ENCODE measurements around the gene TIMM17A. TPM values are rescaled to one million over a fixed set of nuclear protein-coding genes. Genes with fewer than 3 reads are reported as not detected.

Gene TIMM17A
- total RNA-seq, 1 experiment from 2014 or later: 157 TPM

- peaks cover 19% of the 10 kb centered on the region for H3K27me3 Mint-ChIP-seq (ENCODE audit: insufficient read depth, unreplicated experiment)
- TF ChIP-seq, protein P1, sequence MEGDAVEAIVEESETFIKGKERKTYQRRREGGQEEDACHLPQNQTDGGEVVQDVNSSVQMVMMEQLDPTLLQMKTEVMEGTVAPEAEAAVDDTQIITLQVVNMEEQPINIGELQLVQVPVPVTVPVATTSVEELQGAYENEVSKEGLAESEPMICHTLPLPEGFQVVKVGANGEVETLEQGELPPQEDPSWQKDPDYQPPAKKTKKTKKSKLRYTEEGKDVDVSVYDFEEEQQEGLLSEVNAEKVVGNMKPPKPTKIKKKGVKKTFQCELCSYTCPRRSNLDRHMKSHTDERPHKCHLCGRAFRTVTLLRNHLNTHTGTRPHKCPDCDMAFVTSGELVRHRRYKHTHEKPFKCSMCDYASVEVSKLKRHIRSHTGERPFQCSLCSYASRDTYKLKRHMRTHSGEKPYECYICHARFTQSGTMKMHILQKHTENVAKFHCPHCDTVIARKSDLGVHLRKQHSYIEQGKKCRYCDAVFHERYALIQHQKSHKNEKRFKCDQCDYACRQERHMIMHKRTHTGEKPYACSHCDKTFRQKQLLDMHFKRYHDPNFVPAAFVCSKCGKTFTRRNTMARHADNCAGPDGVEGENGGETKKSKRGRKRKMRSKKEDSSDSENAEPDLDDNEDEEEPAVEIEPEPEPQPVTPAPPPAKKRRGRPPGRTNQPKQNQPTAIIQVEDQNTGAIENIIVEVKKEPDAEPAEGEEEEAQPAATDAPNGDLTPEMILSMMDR (IDR thresholded peaks at IDR 0.05; ENCODE audit: unreplicated experiment): no peak
- H3K4me1 Mint-ChIP-seq (ENCODE audit: insufficient read depth, unreplicated experiment): peaks cover 9% of the 10 kb centered on the region
- H3K9me3 Mint-ChIP-seq (ENCODE audit: unreplicated experiment): no peaks in the 10 kb centered on the region
- ChIA-PET POLR2A (interaction anchor here (0.7 to 2.4 kb wide), 4 partner anchors 14 to 91 kb away, joined by 3 to 7 read pairs (median 4); partner anchors contain the start of gene TIMM17A), CTCF (interaction anchor here (0.6 to 3.1 kb wide), 5 partner anchors 13 to 60 kb away, joined by 3 to 14 read pairs (median 3); no protein-coding TSS in a partner anchor)
- no peak overlapping the region for H3K27ac Mint-ChIP-seq (ENCODE audit: low read depth, unreplicated experiment)
- no peak for DNase-seq (ENCODE audit: unreplicated experiment)
- H3K4me3 Mint-ChIP-seq (ENCODE audit: unreplicated experiment): no peak overlapping the region
- H3K36me3 Mint-ChIP-seq (ENCODE audit: insufficient read depth, unreplicated experiment): no peaks in the 10 kb centered on the region
- BruUV-seq (replicated peaks): no TSS peak
- intact Hi-C loops (cut with micrococcal nuclease): no loop called here
These were observed 13.7 kb upstream of the TIMM17A start for GRCh38 chr1:201941420-201942128.

GRCh38 chr1:201942129-201942495 lies 13.2 kb upstream of the TIMM17A start:
- H3K4me1 Mint-ChIP-seq (ENCODE audit: insufficient read depth, unreplicated experiment): peaks cover 15% of the 10 kb centered on the region
- ChIA-PET CTCF (interaction anchor here (0.6 to 3.1 kb wide), 5 partner anchors 13 to 60 kb away, joined by 3 to 14 read pairs (median 3); no protein-coding TSS in a partner anchor), POLR2A (interaction anchor here (0.7 to 2.4 kb wide), 4 partner anchors 13 to 91 kb away, joined by 3 to 7 read pairs (median 4); partner anchors contain the start of gene TIMM17A)
- no peak overlapping the region for H3K27ac Mint-ChIP-seq (ENCODE audit: low read depth, unreplicated experiment)
- no TSS peak for BruUV-seq (replicated peaks)
- intact Hi-C loops (cut with micrococcal nuclease): no loop called here
- H3K9me3 Mint-ChIP-seq (ENCODE audit: unreplicated experiment): no peaks in the 10 kb centered on the region
- H3K27me3 Mint-ChIP-seq (ENCODE audit: insufficient read depth, unreplicated experiment): peaks cover 24% of the 10 kb centered on the region
- no peaks in the 10 kb centered on the region for H3K36me3 Mint-ChIP-seq (ENCODE audit: insufficient read depth, unreplicated experiment)
- no peak overlapping the region for H3K4me3 Mint-ChIP-seq (ENCODE audit: unreplicated experiment)
- no peak for DNase-seq (ENCODE audit: unreplicated experiment)
- TF ChIP-seq, protein P1 (IDR thresholded peaks at IDR 0.05; ENCODE audit: unreplicated experiment): no peak

GRCh38 chr1:201944002-201944401 lies 11.3 kb upstream of the TIMM17A start:
- BruUV-seq (replicated peaks): no TSS peak
- ChIA-PET POLR2A (no interaction called here), CTCF (interaction anchor here (0.6 to 4.4 kb wide), 3 partner anchors 24 to 48 kb away, joined by 3 to 23 read pairs (median 4); no protein-coding TSS in a partner anchor)
- no peak for DNase-seq (ENCODE audit: unreplicated experiment)
- Mint-ChIP-seq H3K4me3 (ENCODE audit: unreplicated experiment) (no peak overlapping the region), H3K27me3 (ENCODE audit: insufficient read depth, unreplicated experiment) (peaks cover 35% of the 10 kb centered on the region), H3K4me1 (ENCODE audit: insufficient read depth, unreplicated experiment) (peaks cover 10% of the 10 kb centered on the region), H3K36me3 (ENCODE audit: insufficient read depth, unreplicated experiment) (no peaks in the 10 kb centered on the region), H3K27ac (ENCODE audit: low read depth, unreplicated experiment) (no peak overlapping the region), H3K9me3 (ENCODE audit: unreplicated experiment) (no peaks in the 10 kb centered on the region)
- TF ChIP-seq, protein P1 (IDR thresholded peaks at IDR 0.05; ENCODE audit: unreplicated experiment): no peak
- intact Hi-C loops (cut with micrococcal nuclease): loop anchor here (1.0 kb wide), 1 partner anchor 23 kb away; no protein-coding TSS in a partner anchor

DNA sequence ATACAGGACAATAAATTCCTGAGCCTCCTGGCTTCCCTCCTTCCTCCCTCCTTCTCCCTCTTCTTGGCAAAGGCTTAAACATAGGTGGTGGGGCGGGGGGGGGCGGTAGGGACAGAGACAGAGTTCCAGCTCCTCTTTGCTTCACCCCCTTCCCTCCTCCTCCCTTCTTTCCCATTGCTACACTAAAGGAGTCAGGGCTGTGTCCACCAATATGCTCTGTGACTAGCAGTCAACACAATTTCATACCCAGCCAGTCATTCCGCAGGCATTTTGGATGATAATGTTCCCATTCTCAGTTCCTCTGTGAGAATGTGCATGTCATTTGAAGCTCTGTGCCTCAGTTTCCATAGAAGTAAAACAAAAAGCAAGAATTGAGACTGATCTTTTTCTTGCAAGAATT lies 10.7 kb upstream of the TIMM17A start:
- H3K4me3 Mint-ChIP-seq (ENCODE audit: unreplicated experiment): no peak overlapping the region

More for the DNA sequence above, 10.7 kb upstream of the TIMM17A start:
- peaks cover 10% of the 10 kb centered on the region for H3K4me1 Mint-ChIP-seq (ENCODE audit: insufficient read depth, unreplicated experiment)
- CTCF ChIA-PET: interaction anchor here (0.7 to 4.4 kb wide), 5 partner anchors 21 to 53 kb away, joined by 3 to 23 read pairs (median 4); no protein-coding TSS in a partner anchor
- BruUV-seq (replicated peaks): no TSS peak
- no peaks in the 10 kb centered on the region for H3K36me3 Mint-ChIP-seq (ENCODE audit: insufficient read depth, unreplicated experiment)
- H3K9me3 Mint-ChIP-seq (ENCODE audit: unreplicated experiment): no peaks in the 10 kb centered on the region
- TF ChIP-seq, protein P1 (IDR thresholded peaks at IDR 0.05; ENCODE audit: unreplicated experiment): no peak
- no peak for DNase-seq (ENCODE audit: unreplicated experiment)
- POLR2A ChIA-PET: interaction anchor here (2.7 kb wide), 1 partner anchor 11 kb away, joined by 19 read pairs; the partner anchor contains the start of gene TIMM17A
- H3K27ac Mint-ChIP-seq (ENCODE audit: low read depth, unreplicated experiment): no peak overlapping the region
- intact Hi-C loops (cut with micrococcal nuclease): loop anchor here (1.0 kb wide), 1 partner anchor 23 kb away; no protein-coding TSS in a partner anchor
- peaks cover 35% of the 10 kb centered on the region for H3K27me3 Mint-ChIP-seq (ENCODE audit: insufficient read depth, unreplicated experiment)
